ENCODE measurements around the gene FAM227B.

- TF ChIP-seq CTCF (conservative IDR thresholded peaks at IDR 0.05; ENCODE audit: low read length), result no peak
- no peak for TF ChIP-seq EZH2phosphoT487 (IDR thresholded peaks at IDR 0.05; ENCODE audit: borderline replicate concordance)
These were observed 152.7 kb downstream of the FAM227B start for GRCh38 chr15:49467746-49468480.

Data from Loucy (cell line).